ENCODE data around the gene SLC36A2. TPM values are rescaled to one million over a fixed set of nuclear protein-coding genes. Genes with fewer than 3 reads are reported as not detected.

The SLC36A2 gene
- total and polyA plus RNA-seq, 2 experiments from 2014 or later = 0.30 TPM; not detected in 1

- Histone ChIP-seq H3K27me3 (no peaks in the 10 kb centered on the region), H3K4me1 (ENCODE audit: insufficient read depth) (no peaks in the 10 kb centered on the region), H3K4me2 (no peak overlapping the region), H3K4me3 (no peak overlapping the region), H2AFZ (no peak overlapping the region), H3K27ac (no peak overlapping the region), H3K9me2 (replicated peaks; ENCODE audit: insufficient read depth) (no peaks in the 10 kb centered on the region), H3K9me3 (ENCODE audit: low read depth) (no peaks in the 10 kb centered on the region), H4K20me1 (ENCODE audit: insufficient read depth, poor library complexity, severe bottlenecking) (no peaks in the 10 kb centered on the region), H3K36me3 (replicated peaks; ENCODE audit: insufficient read depth, low read depth) (no peaks in the 10 kb centered on the region), H3K79me2 (no peaks in the 10 kb centered on the region)
- TF ChIP-seq EZH2 (IDR thresholded peaks at IDR 0.05; ENCODE audit: borderline replicate concordance) (no peak), CTCF (IDR thresholded peaks at IDR 0.05; ENCODE audit: poor library complexity) (no peak), EZH2phosphoT487 (IDR thresholded peaks at IDR 0.05; ENCODE audit: low read depth, severe bottlenecking, unreplicated experiment) (no peak)
- no peak for DNase-seq (ENCODE audit: low spot score)
Measured at GRCh38 chr5:151271336-151271735, 76.0 kb downstream of the SLC36A2 start.

GRCh38 chr5:151270599-151270998, 76.8 kb downstream of the SLC36A2 start:
- Histone ChIP-seq H3K36me3 (replicated peaks; ENCODE audit: insufficient read depth, low read depth) (no peaks in the 10 kb centered on the region), H4K20me1 (ENCODE audit: insufficient read depth, poor library complexity, severe bottlenecking) (no peaks in the 10 kb centered on the region), H3K79me2 (no peaks in the 10 kb centered on the region), H3K4me3 (no peak overlapping the region), H3K27ac (no peak overlapping the region), H3K4me2 (no peak overlapping the region), H2AFZ (no peak overlapping the region), H3K27me3 (no peaks in the 10 kb centered on the region), H3K9me2 (replicated peaks; ENCODE audit: insufficient read depth) (no peaks in the 10 kb centered on the region), H3K9me3 (ENCODE audit: low read depth) (no peaks in the 10 kb centered on the region), H3K4me1 (ENCODE audit: insufficient read depth) (no peaks in the 10 kb centered on the region)
- 63% methylated on average over 1 of the region's 1 CpG for WGBS (ENCODE audit: low lambda C conversion rate, missing lambda C conversion rate)
- DNase-seq (ENCODE audit: low spot score) = peak; percentile 32
- no peak for TF ChIP-seq CTCF (IDR thresholded peaks at IDR 0.05; ENCODE audit: poor library complexity)
- TF ChIP-seq EZH2 (IDR thresholded peaks at IDR 0.05; ENCODE audit: borderline replicate concordance) = no peak
- TF ChIP-seq EZH2phosphoT487 (IDR thresholded peaks at IDR 0.05; ENCODE audit: low read depth, severe bottlenecking, unreplicated experiment) = no peak

GRCh38 chr5:151267491-151268260, 79.7 kb downstream of the SLC36A2 start:
- WGBS (ENCODE audit: low lambda C conversion rate, missing lambda C conversion rate) = 75% methylated on average over 11 of the region's 11 CpGs
- Histone ChIP-seq H3K27me3 (no peaks in the 10 kb centered on the region), H3K79me2 (no peaks in the 10 kb centered on the region), H3K4me3 (no peak overlapping the region), H4K20me1 (ENCODE audit: insufficient read depth, poor library complexity, severe bottlenecking) (no peaks in the 10 kb centered on the region), H3K4me1 (ENCODE audit: insufficient read depth) (no peaks in the 10 kb centered on the region), H3K9me2 (replicated peaks; ENCODE audit: insufficient read depth) (no peaks in the 10 kb centered on the region), H3K27ac (no peak overlapping the region), H2AFZ (no peak overlapping the region), H3K9me3 (ENCODE audit: low read depth) (no peaks in the 10 kb centered on the region), H3K36me3 (replicated peaks; ENCODE audit: insufficient read depth, low read depth) (no peaks in the 10 kb centered on the region), H3K4me2 (no peak overlapping the region)
- no peak for TF ChIP-seq EZH2phosphoT487 (IDR thresholded peaks at IDR 0.05; ENCODE audit: low read depth, severe bottlenecking, unreplicated experiment)
- no peak for TF ChIP-seq EZH2 (IDR thresholded peaks at IDR 0.05; ENCODE audit: borderline replicate concordance)
- TF ChIP-seq CTCF (IDR thresholded peaks at IDR 0.05; ENCODE audit: poor library complexity) = no peak
- no peak for DNase-seq (ENCODE audit: low spot score)

Other genes with a start within 250 kb of the SLC36A2 start
- gene ANXA6, start 189.8 kb downstream of the SLC36A2 start, total RNA-seq = 148 and 152 TPM in 2 replicates
- 116 and 122 TPM in 2 replicates for gene ANXA6, start 189.8 kb downstream of the SLC36A2 start, polyA plus RNA-seq
- gene CCDC69, start 123.5 kb downstream of the SLC36A2 start, total RNA-seq = 22.4 and 28.7 TPM in 2 replicates
- gene CCDC69, start 123.5 kb downstream of the SLC36A2 start, polyA plus RNA-seq = 23.6 and 27.3 TPM in 2 replicates
- gene GM2A, start 94.4 kb downstream of the SLC36A2 start, total RNA-seq = 27.6 and 28.3 TPM in 2 replicates
- gene GM2A, start 94.4 kb downstream of the SLC36A2 start, polyA plus RNA-seq = 11.4 and 14.9 TPM in 2 replicates
- gene SLC36A3, start 43.8 kb downstream of the SLC36A2 start, total RNA-seq = not detected in 2 replicates
- not detected in 2 replicates for gene SLC36A3, start 43.8 kb downstream of the SLC36A2 start, polyA plus RNA-seq
- gene SLC36A1, start 100.0 kb upstream of the SLC36A2 start, total RNA-seq = 18.2 and 19.5 TPM in 2 replicates
- gene SLC36A1, start 100.0 kb upstream of the SLC36A2 start, polyA plus RNA-seq = 10.9 and 13.5 TPM in 2 replicates
- gene FAT2, start 243.8 kb upstream of the SLC36A2 start, total RNA-seq = 0.40 and 0.72 TPM in 2 replicates
- gene FAT2, start 243.8 kb upstream of the SLC36A2 start, polyA plus RNA-seq = 0.10 and 0.55 TPM in 2 replicates